ENCODE measurements around the gene HAUS3.

Gene HAUS3

GRCh38 chr4:2180410-2180809 lies 61.5 kb downstream of the HAUS3 start:
- H3K4me3 ChIP-seq (ENCODE audit: low read depth, low read length), result no peak overlapping the region
- TF ChIP-seq MYC (IDR thresholded peaks at IDR 0.05; ENCODE audit: low read depth, low read length) (peak; percentile 61), POLR2A (IDR thresholded peaks at IDR 0.05; ENCODE audit: extremely low read depth, insufficient read length) (no peak), MAX (IDR thresholded peaks at IDR 0.05; ENCODE audit: low read depth, low read length) (peak; percentile 87), CTCF (IDR thresholded peaks at IDR 0.05; ENCODE audit: low read depth, low read length) (no peak)
- no peak for DNase-seq (ENCODE audit: low read depth)

- DNase-seq (ENCODE audit: low read depth), result no peak
- no peak for TF ChIP-seq CTCF (IDR thresholded peaks at IDR 0.05; ENCODE audit: low read depth, low read length)
- no peak for TF ChIP-seq MAX (IDR thresholded peaks at IDR 0.05; ENCODE audit: low read depth, low read length)
- H3K4me3 ChIP-seq (ENCODE audit: low read depth, low read length), result no peak overlapping the region
These were observed 62.2 kb downstream of the HAUS3 start for GRCh38 chr4:2179717-2180116.

GRCh38 chr4:2178986-2179385 lies 62.9 kb downstream of the HAUS3 start:
- no peak for TF ChIP-seq MAX (IDR thresholded peaks at IDR 0.05; ENCODE audit: low read depth, low read length)
- no peak for TF ChIP-seq CTCF (IDR thresholded peaks at IDR 0.05; ENCODE audit: low read depth, low read length)
- no peak for TF ChIP-seq POLR2A (IDR thresholded peaks at IDR 0.05; ENCODE audit: extremely low read depth, insufficient read length)
- TF ChIP-seq MYC (IDR thresholded peaks at IDR 0.05; ENCODE audit: low read depth, low read length), result no peak
- no peak overlapping the region for H3K4me3 ChIP-seq (ENCODE audit: low read depth, low read length)
- no peak for DNase-seq (ENCODE audit: low read depth)
